NCI-H2107 treated with DMSO at 0.1 percent for 48 hours (cell line): ENCODE measurements around the gene COL23A1.

Source experiments
- DNase-seq: peaks from one replicate; lab custom pipeline; 2025; ENCODE audit not compliant: unreplicated experiment; lab: John Stamatoyannopoulos, UW

The COL23A1 gene

DNA sequence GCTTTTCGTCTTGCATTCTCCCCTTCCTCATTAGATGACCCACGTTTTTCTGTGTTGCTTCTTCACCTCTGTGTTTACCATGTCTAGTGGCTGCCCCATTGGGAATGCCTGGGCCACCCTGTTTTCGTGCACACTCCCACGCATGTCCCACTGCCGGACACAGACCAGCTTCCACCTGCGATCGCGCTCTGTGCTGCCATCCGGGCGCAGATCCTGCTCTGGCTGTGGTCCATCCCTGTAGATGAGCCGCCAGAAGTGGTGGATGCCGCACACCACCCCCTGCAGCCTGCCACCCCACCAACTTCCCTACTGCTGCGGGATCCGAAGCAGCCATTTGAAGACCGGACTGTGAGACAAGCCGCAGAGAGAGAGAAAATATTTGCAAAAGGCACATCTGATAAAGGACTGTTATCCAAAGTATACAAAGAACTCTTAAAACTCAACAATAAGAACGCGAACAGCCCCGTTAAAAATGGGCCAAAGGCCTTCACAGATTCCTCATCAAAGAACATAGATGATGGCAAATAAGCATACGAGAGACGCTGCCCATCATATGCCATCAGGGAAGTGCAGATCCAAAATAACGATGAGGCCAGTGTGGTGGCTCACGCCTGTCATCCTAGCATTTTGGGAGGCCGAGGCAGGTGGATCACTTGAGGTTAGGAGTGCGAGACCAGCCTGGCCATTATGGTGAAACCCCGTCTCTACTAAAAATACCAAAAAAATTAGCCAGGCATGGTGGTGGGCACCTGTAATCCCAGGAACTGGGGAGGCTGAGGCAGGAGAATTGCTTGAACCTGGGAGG lies 163.7 kb downstream of the COL23A1 start:
- DNase-seq, result no peak

- DNase-seq, result no peak
Observed at GRCh38 chr5:178425621-178426068, 164.5 kb downstream of the COL23A1 start.

DNA sequence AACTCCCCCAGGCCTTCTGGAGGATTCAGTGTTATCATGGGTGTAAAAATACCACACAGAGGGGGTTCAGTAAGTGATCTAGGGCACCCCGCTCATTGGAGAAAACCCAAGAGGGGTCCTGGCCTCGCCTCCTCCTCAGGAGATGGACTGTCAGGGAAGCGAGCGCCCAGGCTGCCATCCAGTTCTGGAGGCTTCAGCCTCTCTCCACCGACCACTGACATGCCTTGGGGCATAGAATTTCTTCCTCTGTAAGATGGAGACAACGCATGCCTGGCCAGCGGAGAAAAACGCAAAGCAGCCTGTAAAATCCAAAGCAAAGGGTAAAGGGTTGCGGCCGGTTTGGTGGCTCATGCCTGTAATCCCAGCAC lies 165.4 kb downstream of the COL23A1 start:
- DNase-seq, result no peak

GRCh38 chr5:178423901-178424809 lies 166.0 kb downstream of the COL23A1 start:
- no peak for DNase-seq

DNA sequence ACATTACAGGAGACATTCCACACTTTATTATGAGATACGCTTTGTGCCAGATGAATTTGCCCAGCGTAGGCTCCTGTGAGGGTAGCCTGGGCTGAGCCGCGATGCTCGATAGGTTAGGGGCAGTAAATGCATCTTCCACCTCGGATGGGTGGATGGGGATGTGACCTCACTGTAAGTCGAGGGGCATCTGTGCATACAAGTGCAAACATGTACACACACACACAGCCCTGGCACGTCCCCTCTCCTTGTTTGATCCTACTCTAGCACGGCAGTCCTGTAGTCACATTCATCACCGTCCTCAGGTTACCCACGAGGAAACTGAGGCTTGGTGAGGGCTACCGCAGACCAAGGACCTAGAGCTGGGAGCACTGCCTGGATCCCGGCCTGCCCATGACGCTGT lies 166.8 kb downstream of the COL23A1 start:
- DNase-seq, result no peak

- DNase-seq, result no peak
Observed at GRCh38 chr5:178422400-178422775, 167.8 kb downstream of the COL23A1 start.

- DNase-seq, result no peak
Observed at GRCh38 chr5:178421699-178422399, 168.3 kb downstream of the COL23A1 start.

DNA sequence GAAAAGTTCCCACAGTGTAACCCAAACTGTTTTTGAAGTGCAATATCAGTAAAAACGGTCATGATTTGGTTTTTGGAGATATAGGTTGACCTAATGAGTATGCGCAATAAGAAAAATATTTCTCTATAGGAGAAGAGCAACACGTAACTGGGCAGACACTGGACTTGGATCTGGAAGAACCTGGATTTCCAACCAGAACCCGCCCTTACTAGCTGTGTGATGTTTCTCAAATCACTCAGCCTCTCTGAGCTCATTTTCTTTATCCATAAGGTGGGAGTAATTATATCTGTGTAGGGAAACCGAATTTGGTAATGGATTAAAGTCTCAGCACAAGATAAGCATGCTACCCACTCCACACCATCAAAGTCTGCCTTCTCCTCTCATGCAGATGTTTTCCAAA lies 169.1 kb downstream of the COL23A1 start:
- DNase-seq, result no peak

- no peak for DNase-seq
Observed at GRCh38 chr5:178420354-178420781, 169.8 kb downstream of the COL23A1 start.

- no peak for DNase-seq
Observed at GRCh38 chr5:178419651-178420050, 170.5 kb downstream of the COL23A1 start.

- DNase-seq, result no peak
Observed at GRCh38 chr5:178419196-178419595, 171.0 kb downstream of the COL23A1 start.

- DNase-seq, result no peak
Observed at GRCh38 chr5:178418471-178419010, 171.7 kb downstream of the COL23A1 start.

DNA sequence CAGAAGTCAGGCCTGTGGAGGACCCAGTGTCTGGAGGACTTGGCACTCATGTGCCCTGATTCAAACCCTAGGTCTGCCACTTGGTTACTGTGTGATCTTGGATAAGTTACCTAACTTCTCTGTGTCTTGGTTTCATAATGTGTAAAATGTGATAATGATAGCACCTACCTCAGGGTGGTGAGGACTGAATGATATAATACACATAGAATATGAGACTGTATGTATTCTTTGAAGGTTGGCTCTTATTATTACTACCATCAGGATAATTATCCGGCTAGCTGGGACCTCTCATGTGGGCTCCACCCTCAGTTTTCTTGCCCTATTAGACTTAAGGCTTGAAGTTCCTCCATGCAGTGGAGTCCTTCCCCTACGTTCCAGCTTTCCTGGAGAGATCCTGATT lies 172.2 kb downstream of the COL23A1 start:
- DNase-seq, result no peak

DNA sequence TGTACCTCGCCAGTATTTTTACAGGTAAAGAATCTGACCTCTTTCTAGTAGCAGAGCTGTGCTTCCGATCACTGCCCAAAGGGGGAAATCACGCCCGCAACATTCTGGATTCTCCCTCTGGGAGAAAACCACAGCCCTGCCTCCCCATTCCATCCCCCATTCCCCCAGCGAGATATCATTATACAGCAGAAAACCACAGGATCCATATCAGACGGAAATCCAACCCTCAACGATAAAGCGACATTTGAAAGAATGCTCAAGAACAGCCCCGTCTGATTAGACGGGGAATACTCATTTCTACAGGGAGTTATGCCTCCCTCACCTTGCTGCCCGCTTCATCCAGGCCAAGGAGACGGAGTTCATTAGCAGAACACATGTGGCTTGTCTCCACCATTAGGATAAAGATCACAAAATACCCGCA lies 172.8 kb downstream of the COL23A1 start:
- no peak for DNase-seq

- no peak for DNase-seq
Observed at GRCh38 chr5:178416919-178417318, 173.3 kb downstream of the COL23A1 start.

DNA sequence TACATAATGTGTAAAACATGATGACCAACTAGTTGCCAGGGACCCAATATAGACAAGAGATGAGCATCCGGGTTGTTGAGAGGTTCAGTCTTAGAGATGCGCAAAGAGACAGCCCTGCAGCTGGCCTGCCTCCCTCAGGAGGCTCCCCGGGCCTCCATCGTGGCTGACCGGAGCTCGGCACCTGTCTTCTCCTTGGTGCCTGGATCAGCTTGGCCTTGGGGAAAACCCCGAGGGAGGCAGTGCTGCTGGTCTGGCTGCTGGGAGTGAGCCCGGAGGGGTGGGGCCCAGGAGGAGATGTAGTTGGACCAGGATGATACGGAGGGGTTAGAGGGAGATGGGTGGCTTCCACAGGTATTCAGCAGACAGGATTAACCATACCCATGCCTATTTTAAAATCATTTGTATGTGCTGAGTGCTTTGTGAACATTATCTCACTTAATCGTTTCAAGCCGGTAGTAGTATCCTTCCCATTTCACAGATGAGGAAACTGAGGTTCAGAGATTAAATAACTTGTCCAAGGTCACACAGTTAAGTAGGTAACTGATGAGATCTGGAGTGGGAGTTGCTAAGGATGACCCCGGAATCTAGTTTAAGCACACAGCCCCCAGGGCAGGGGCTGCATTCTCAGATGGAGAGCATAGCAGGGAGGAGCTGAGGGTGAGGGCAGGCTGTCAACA lies 173.8 kb downstream of the COL23A1 start:
- no peak for DNase-seq

DNA sequence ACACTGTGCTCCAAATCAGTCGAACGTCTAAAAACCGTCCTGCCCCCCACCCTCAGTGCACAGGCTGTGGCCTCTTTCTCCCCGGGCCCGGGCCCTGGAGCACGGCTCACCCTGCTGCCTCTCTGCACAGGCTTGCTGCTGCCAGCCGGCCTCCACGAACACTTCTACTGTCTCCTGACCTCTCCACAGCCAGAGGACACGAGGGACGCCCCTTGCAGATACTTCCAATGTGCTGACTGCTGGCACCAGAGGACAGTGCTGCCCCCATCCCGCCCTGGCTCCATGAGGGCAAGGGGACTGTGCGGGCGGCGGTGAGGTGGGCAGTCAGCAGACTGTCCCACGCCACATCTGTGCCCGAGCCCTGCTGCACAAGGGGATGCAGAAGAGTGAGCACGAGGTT lies 174.8 kb downstream of the COL23A1 start:
- no peak for DNase-seq

- no peak for DNase-seq
Observed at GRCh38 chr5:178413988-178414387, 176.2 kb downstream of the COL23A1 start.

DNA sequence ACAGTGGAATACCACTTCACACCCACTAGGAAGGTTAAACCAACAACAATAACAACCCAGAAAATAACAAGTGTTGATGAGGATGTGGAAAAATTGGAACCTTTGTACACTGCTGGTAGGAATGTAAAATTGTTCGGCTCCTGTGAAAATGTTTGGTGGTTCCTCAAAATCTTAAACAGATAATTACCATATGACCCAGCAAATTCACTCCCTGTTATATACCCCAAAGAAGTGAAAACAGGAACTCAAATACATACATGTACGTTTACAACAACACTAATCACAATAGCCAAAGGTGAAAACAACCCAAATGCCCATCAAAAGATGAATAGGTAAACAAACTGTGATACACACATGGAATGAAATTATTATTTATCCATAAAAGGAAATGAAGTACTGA lies 179.1 kb downstream of the COL23A1 start:
- DNase-seq, result no peak

DNA sequence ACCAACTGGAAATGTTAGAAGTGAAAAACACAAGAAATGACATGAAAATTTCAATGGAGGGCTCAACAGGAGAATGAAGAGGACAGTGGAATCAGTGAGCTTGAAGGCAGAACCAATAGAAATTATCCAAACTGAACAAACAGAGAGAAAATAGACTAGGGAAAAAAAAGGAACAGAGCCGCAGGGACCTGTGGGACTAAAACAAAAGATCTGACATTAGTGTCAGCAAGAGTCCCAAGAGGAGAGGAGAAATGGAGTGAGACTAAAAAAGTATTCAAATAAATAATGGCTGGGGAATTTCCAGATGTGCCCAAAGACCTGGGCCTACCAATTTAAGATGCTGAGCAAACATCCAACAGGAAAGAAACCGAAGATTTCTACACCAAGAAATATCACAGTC lies 182.5 kb downstream of the COL23A1 start:
- DNase-seq, result no peak

DNA sequence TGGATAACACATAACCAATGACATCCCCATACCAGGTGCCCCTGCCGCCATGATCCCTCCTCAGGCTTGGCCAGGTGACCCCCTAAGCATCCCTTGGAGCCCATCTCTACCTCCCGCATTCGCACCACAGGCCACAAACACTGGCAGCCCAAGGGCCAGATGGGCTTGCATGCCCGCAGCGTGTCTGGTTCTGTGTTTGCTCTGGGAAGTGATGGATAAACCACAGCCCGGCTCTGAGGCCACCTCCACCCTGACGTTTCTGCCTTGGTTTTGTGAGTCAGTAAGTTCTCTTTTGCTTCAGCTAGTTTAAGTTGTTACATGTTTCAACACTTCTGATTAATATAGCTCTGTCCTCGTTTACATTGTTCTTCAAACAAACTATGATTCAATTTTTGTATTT lies 185.2 kb downstream of the COL23A1 start:
- DNase-seq, result no peak
